ENCODE results near the gene ZNF266. TPM values are rescaled to one million over a fixed set of nuclear protein-coding genes. Genes with fewer than 3 reads are reported as not detected.

ZNF266 gene
- total and polyA plus RNA-seq, 2 of the 13 experiments (the other 11 are each of a cell fraction or from before 2014, with no cell fraction given), result 19.8 to 20.8 TPM

DNA sequence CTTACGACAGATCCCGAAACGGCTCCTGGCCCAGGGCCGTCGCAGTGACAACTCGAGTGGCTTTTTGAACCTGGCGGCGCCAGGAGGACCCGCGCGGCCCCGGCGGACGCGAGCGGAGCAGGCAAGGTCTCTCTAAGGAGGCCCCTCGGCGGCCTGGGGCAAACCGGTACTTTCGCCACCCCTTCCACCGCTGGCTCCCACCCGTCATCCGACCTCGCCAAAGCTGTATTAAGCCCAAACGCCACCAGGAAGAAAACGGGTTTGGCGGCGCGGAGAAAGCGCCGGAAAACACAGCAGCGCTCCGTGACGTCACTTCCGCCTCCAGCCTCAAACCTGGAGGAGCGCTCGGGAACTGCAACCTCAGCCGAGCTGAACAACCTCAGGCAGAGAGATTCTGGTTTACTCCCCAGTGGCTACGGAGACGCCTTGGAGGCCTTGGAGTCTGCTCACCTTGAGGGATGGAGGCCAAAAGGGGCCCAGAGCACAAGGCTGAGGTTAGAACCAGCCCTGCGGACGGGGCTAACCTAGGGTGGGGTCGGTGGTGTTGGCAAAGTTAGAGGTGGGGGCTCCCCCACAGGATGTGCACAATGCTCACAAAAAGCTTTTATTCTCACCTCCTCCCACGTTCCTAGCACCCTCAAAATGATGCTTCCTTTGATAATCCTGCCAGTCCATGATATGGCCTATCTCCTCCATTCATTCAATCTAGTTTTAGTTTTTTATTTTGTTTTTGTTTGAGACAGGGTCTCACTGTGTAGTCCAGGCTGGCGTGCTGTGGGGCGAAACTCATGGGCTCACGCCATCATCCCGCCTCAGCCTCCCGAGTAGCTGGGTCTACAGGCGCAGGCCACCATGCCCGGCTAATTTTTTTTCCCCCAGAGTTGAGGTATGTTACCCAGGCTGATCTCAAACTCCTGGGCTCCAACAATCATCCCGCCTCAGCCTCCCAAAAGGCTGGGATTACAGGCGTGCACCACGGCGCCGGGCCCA, at the start of gene ZNF266 (continued):
- TF ChIP-seq MED1 (CRISPR knock-in tag; IDR thresholded peaks at IDR 0.05) (no peak), SMARCC2 (IDR thresholded peaks at IDR 0.05) (no peak), CREB1 (IDR thresholded peaks at IDR 0.05) (peak; percentile 99), CREB1 (CRISPR knock-in tag; IDR thresholded peaks at IDR 0.05) (peak; percentile 98), ZFAT (CRISPR knock-in tag; conservative IDR thresholded peaks at IDR 0.05) (no peak), ATF7-NPFF (CRISPR knock-in tag; IDR thresholded peaks at IDR 0.05; ENCODE audit: low read depth) (no peak), HMGA1 (CRISPR knock-in tag; conservative IDR thresholded peaks at IDR 0.05) (no peak), GMEB1 (CRISPR knock-in tag; IDR thresholded peaks at IDR 0.05; ENCODE audit: borderline replicate concordance) (peak; percentile 78), JUNB (CRISPR knock-in tag; IDR thresholded peaks at IDR 0.05; ENCODE audit: borderline replicate concordance) (no peak), ATF1 (CRISPR knock-in tag; IDR thresholded peaks at IDR 0.05) (peak; percentile 95), TRAFD1 (CRISPR knock-in tag; IDR thresholded peaks at IDR 0.05; ENCODE audit: borderline replicate concordance) (no peak), SALL1 (CRISPR knock-in tag; IDR thresholded peaks at IDR 0.05) (peak; percentile 74), ZNF205 (CRISPR knock-in tag; IDR thresholded peaks at IDR 0.05) (peak; percentile 91; the same call in 1 of the 2 replicates), ZNF3 (CRISPR knock-in tag; IDR thresholded peaks at IDR 0.05) (no peak), PAXIP1 (CRISPR knock-in tag; conservative IDR thresholded peaks at IDR 0.05) (no peak), SALL2 (CRISPR knock-in tag; IDR thresholded peaks at IDR 0.05) (no peak), NPAS2 (CRISPR knock-in tag; IDR thresholded peaks at IDR 0.05; ENCODE audit: borderline replicate concordance) (no peak)
- TF ChIP-seq, protein P1, sequence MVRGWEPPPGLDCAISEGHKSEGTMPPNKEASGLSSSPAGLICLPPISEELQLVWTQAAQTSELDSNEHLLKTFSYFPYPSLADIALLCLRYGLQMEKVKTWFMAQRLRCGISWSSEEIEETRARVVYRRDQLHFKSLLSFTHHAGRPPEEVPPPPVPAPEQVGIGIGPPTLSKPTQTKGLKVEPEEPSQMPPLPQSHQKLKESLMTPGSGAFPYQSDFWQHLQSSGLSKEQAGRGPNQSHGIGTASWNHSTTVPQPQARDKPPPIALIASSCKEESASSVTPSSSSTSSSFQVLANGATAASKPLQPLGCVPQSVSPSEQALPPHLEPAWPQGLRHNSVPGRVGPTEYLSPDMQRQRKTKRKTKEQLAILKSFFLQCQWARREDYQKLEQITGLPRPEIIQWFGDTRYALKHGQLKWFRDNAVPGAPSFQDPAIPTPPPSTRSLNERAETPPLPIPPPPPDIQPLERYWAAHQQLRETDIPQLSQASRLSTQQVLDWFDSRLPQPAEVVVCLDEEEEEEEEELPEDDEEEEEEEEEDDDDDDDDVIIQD (CRISPR knock-in tag; IDR thresholded peaks at IDR 0.05; ENCODE audit: low read depth), result no peak
- TF ChIP-seq, protein P2, sequence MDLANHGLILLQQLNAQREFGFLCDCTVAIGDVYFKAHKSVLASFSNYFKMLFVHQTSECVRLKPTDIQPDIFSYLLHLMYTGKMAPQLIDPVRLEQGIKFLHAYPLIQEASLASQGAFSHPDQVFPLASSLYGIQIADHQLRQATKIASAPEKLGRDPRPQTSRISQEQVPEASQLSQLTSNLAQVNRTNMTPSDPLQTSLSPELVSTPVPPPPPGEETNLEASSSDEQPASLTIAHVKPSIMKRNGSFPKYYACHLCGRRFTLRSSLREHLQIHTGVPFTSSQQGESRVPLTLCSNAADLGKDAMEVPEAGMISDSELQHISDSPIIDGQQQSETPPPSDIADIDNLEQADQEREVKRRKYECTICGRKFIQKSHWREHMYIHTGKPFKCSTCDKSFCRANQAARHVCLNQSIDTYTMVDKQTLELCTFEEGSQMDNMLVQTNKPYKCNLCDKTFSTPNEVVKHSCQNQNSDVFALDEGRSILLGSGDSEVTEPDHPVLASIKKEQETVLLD (CRISPR knock-in tag; IDR thresholded peaks at IDR 0.05; ENCODE audit: low read depth), result no peak; the same call in 1 of the 2 replicates
